Breast epithelium (tissue), 3 donors: ENCODE data around the gene TBL1XR1.

ENCODE experiments used
- CTCF ChIP-seq, 3 donors: fragments of 450-650 bp; IDR thresholded peaks; one replicate each; pipeline ENCODE4 v1.5.1; 2016 to 2017; ENCODE audit warnings: antibody characterized with exemption in 3 of 3, mild to moderate bottlenecking in 3 of 3, moderate library complexity in 3 of 3
- POLR2A ChIP-seq: fragments of 450-650 bp; IDR thresholded peaks from one replicate; pipeline ENCODE4 v1.6.1; 2016; ENCODE audit warnings: antibody characterized with exemption, mild to moderate bottlenecking, moderate library complexity
- POLR2AphosphoS5 ChIP-seq, 3 donors: sonication (generic); formaldehyde crosslinking; IDR thresholded peaks; one replicate each; pipeline ENCODE4 v1.6.1; 2017; ENCODE audit warnings: antibody characterized with exemption in 3 of 3

DNA sequence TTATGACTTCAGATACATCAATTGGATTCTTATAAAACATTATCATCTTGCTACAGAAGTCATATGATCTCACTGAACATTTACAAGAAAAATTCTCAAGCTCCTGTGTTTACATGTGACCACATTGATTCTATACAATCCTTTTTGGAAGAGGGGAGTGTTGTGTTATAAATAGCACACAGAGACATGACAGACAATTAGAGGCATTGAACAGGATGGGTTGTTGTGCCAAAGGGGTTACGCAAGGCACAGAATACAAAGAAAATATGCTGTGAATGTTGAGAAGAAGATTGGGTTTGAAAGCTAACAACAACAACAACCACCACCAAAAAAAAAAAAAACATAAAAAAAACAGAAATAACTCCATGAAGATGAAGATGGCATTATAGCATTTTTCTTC, 32.5 kb upstream of the TBL1XR1 start:
- no peak for TF ChIP-seq POLR2A
- no peak for TF ChIP-seq CTCF (IDR thresholded peaks at IDR 0.05)
- no peak for TF ChIP-seq POLR2AphosphoS5 (IDR thresholded peaks at IDR 0.05)
